H1 (cell line): ENCODE data around the gene ZNF283.

ENCODE experiments used
- ASH2L ChIP-seq: fragments of 200-600, 300-600 bp; sonication (generic); IDR thresholded peaks from one replicate; pipeline ENCODE4 v1.7.1; 2017; ENCODE audit warnings: low read length
- RAD21 ChIP-seq, 2 experiments: IDR thresholded peaks in 1 of 2; conservative IDR thresholded peaks in 1 of 2; 2 replicates each; pipeline ENCODE4 v1.6.1; 2011; ENCODE audit warnings: low read depth in 2 of 2, low read length in 2 of 2, improper control_type of control experiment in 1 of 2, inconsistent platforms in 1 of 2, mild to moderate bottlenecking in 1 of 2, moderate library complexity in 1 of 2
- RFX5 ChIP-seq: IDR thresholded peaks from 2 replicates; pipeline ENCODE4 v1.6.1; 2011; ENCODE audit warnings: low read depth, low read length, improper control_type of control experiment, borderline replicate concordance
- SP1 ChIP-seq: IDR thresholded peaks from 2 replicates; pipeline ENCODE4 v1.6.1; 2011; ENCODE audit warnings: low read depth, low read length
- TF ChIP-seq, protein P1 (sequence below), 3 experiments: IDR thresholded peaks; 1 replicate in 2 of 3; 2 replicates in 1 of 3; pipeline versions ENCODE4 v1.5.1 to v1.6.1; 2011; ENCODE audit warnings: low read length in 3 of 3, mild to moderate bottlenecking in 3 of 3, inconsistent platforms in 2 of 3, low read depth in 1 of 3, moderate library complexity in 1 of 3; ENCODE audit not compliant: insufficient read depth in 1 of 3; ENCODE audit errors: control extremely low read depth in 1 of 3

DNA sequence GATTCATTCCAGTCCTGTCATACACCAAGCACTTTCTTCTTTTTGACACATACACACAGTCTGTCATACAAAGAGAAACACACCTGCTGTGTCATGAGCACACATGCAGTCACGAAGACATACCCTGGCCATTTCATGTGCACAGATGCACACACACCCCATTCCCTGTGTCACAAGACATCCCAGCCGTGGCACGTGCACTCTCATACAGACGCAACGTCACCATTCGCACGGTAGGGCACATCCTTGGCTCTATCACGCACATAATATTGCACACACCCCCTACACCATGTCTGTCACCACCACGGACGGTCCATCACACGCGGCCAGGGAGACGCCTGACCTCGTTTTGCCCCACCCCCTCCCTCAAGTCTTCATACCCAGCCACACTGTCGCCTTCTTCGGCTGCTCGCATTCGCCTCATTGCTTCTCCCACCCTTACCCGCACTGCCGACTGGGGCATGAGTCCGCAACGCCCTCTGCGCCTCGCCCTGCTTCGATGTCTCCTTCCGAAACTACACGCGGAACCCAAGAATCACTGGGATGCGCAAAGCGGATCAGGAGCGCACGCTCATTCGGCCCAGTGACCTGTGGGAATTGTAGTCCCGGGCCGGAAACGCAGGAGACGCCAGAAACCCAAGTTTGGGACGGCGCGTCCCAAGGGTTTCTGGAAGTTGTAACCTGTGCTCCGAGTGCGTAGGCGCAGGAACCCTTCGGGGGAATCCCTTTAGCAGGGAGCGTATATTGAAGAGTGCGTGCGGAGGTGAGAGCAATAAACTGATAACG lies 6.8 kb upstream of the ZNF283 start:
- TF ChIP-seq, protein P1, sequence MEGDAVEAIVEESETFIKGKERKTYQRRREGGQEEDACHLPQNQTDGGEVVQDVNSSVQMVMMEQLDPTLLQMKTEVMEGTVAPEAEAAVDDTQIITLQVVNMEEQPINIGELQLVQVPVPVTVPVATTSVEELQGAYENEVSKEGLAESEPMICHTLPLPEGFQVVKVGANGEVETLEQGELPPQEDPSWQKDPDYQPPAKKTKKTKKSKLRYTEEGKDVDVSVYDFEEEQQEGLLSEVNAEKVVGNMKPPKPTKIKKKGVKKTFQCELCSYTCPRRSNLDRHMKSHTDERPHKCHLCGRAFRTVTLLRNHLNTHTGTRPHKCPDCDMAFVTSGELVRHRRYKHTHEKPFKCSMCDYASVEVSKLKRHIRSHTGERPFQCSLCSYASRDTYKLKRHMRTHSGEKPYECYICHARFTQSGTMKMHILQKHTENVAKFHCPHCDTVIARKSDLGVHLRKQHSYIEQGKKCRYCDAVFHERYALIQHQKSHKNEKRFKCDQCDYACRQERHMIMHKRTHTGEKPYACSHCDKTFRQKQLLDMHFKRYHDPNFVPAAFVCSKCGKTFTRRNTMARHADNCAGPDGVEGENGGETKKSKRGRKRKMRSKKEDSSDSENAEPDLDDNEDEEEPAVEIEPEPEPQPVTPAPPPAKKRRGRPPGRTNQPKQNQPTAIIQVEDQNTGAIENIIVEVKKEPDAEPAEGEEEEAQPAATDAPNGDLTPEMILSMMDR (IDR thresholded peaks at IDR 0.05; ENCODE audit: control extremely low read depth in 1 of 3, insufficient read depth in 1 of 3, low read depth in 1 of 3, low read length in 3 of 3): no peak
- TF ChIP-seq SP1: no peak
- no peak for TF ChIP-seq ASH2L
- TF ChIP-seq RAD21 (IDR thresholded peaks at IDR 0.05 in 1 of 2, conservative IDR thresholded peaks at IDR 0.05 in 1 of 2; ENCODE audit: low read depth in 2 of 2, low read length in 2 of 2): no peak
- no peak for TF ChIP-seq RFX5
